H9 (cell line): ENCODE measurements around the gene PKDCC. TPM values are rescaled to one million over a fixed set of nuclear protein-coding genes. Genes with fewer than 3 reads are reported as not detected.

ENCODE experiments used
- DNase-seq: peaks from one replicate; pipeline ENCODE4 v3.0.0-alpha.2; 2017
- H2AFZ ChIP-seq: one replicate; pipeline ENCODE4 v1.6.1; 2013; ENCODE audit warnings: mild to moderate bottlenecking, low read length, control low read depth, moderate library complexity
- H2AK5ac ChIP-seq: 2 replicates; pipeline ENCODE4 v1.6.1; 2013; ENCODE audit warnings: low read length, control low read depth, mixed read lengths; ENCODE audit not compliant: insufficient read length
- H2BK120ac ChIP-seq: one replicate; pipeline ENCODE4 v1.6.1; 2013; ENCODE audit warnings: low read depth, mild to moderate bottlenecking, low read length, control low read depth, inconsistent platforms; ENCODE audit not compliant: poor library complexity, severe bottlenecking
- H2BK12ac ChIP-seq: 2 replicates; pipeline ENCODE4 v1.6.1; 2013; ENCODE audit warnings: low read length, control low read depth, mixed read lengths, low read depth; ENCODE audit not compliant: insufficient read length
- H2BK15ac ChIP-seq: 2 replicates; pipeline ENCODE4 v1.6.1; 2013; ENCODE audit warnings: low read depth, low read length, control low read depth
- H2BK20ac ChIP-seq: one replicate; pipeline ENCODE4 v1.6.1; 2013; ENCODE audit warnings: low read depth, mild to moderate bottlenecking, low read length, control low read depth, inconsistent platforms; ENCODE audit not compliant: poor library complexity, severe bottlenecking
- H2BK5ac ChIP-seq: 2 replicates; pipeline ENCODE4 v1.6.1; 2013; ENCODE audit warnings: low read length, control low read depth, mixed read lengths; ENCODE audit not compliant: insufficient read length
- H3K14ac ChIP-seq: 2 replicates; pipeline ENCODE4 v1.6.1; 2013; ENCODE audit warnings: low read length, control low read depth; ENCODE audit not compliant: insufficient read depth
- H3K18ac ChIP-seq: 2 replicates; pipeline ENCODE4 v1.6.1; 2013; ENCODE audit warnings: low read depth, mild to moderate bottlenecking, mixed read lengths, low read length, control low read depth; ENCODE audit not compliant: insufficient read length
- H3K23ac ChIP-seq: 2 replicates; pipeline ENCODE4 v1.6.1; 2013; ENCODE audit warnings: low read length, control low read depth, mixed read lengths, low read depth; ENCODE audit not compliant: insufficient read length
- H3K23me2 ChIP-seq: 2 replicates; pipeline ENCODE4 v1.6.1; 2013; ENCODE audit warnings: low read depth, mild to moderate bottlenecking, mixed read lengths, low read length, control low read depth; ENCODE audit not compliant: insufficient read length, poor library complexity, severe bottlenecking
- H3K27ac ChIP-seq: 2 replicates; pipeline ENCODE4 v1.5.1; 2013; ENCODE audit warnings: low read length, control low read depth, mixed read lengths, low read depth; ENCODE audit not compliant: insufficient read length
- H3K27me3 ChIP-seq: 2 replicates; pipeline ENCODE4 v1.6.1; 2013; ENCODE audit warnings: low read length, control low read depth, inconsistent platforms; ENCODE audit not compliant: insufficient read depth
- H3K4ac ChIP-seq: 2 replicates; pipeline ENCODE4 v1.6.1; 2013; ENCODE audit warnings: low read depth, mild to moderate bottlenecking, control low read depth, inconsistent platforms, low read length, moderate library complexity
- H3K4me1 ChIP-seq: 2 replicates; pipeline ENCODE4 v1.6.1; 2013; ENCODE audit warnings: low read length, control low read depth, inconsistent platforms; ENCODE audit not compliant: insufficient read depth
- H3K4me2 ChIP-seq: 2 replicates; pipeline ENCODE4 v1.6.1; 2013; ENCODE audit warnings: low read length, control low read depth, mixed read lengths; ENCODE audit not compliant: insufficient read length, insufficient read depth
- H3K56ac ChIP-seq: 2 replicates; pipeline ENCODE4 v1.6.1; 2013; ENCODE audit warnings: low read depth, mild to moderate bottlenecking, mixed read lengths, low read length, control low read depth; ENCODE audit not compliant: insufficient read length
- H3K79me1 ChIP-seq: 2 replicates; pipeline ENCODE4 v1.6.1; 2013; ENCODE audit warnings: low read depth, mild to moderate bottlenecking, moderate library complexity, low read length, control low read depth, inconsistent platforms; ENCODE audit not compliant: insufficient read depth, poor library complexity, severe bottlenecking
- H3K79me2 ChIP-seq: 2 replicates; pipeline ENCODE4 v1.6.1; 2013; ENCODE audit warnings: low read length, control low read depth, inconsistent platforms; ENCODE audit not compliant: insufficient read depth
- H3K9ac ChIP-seq: 2 replicates; pipeline ENCODE4 v1.6.1; 2013; ENCODE audit warnings: low read length, control low read depth, mixed read lengths; ENCODE audit not compliant: insufficient read length; ENCODE audit errors: extremely low read depth
- H3K9me3 ChIP-seq: one replicate; pipeline ENCODE4 v1.6.1; 2013; ENCODE audit warnings: low read depth, low read length, inconsistent platforms; ENCODE audit not compliant: control insufficient read depth
- H3T11ph ChIP-seq: one replicate; pipeline ENCODE4 v1.6.1; 2013; ENCODE audit warnings: mild to moderate bottlenecking, low read length, control low read depth, inconsistent platforms
- H4K20me1 ChIP-seq: one replicate; pipeline ENCODE4 v1.6.1; 2013; ENCODE audit not compliant: control insufficient read depth, insufficient read length, insufficient read depth
- H4K5ac ChIP-seq: 2 replicates; pipeline ENCODE4 v1.6.1; 2013; ENCODE audit warnings: low read depth, mild to moderate bottlenecking, mixed read lengths, low read length, control low read depth; ENCODE audit not compliant: insufficient read length
- H4K8ac ChIP-seq: replicated peaks from 2 replicates; pipeline ENCODE4 v1.6.1; 2013; ENCODE audit warnings: low read length, control low read depth, mixed read lengths, low read depth; ENCODE audit not compliant: insufficient read length
- H4K91ac ChIP-seq: 2 replicates; pipeline ENCODE4 v1.6.1; 2013; ENCODE audit warnings: low read depth, mild to moderate bottlenecking, moderate library complexity, mixed read lengths, low read length, control low read depth; ENCODE audit not compliant: insufficient read length
- H3K27ac Mint-ChIP-seq, 3 experiments: 2 replicates in 2 of 3; 3 replicates in 1 of 3; pipeline ENCODE4 v1.8.0; 2020 to 2021; ENCODE audit warnings: mixed read lengths in 3 of 3, mild to moderate bottlenecking in 1 of 3, moderate library complexity in 1 of 3
- H3K27me3 Mint-ChIP-seq: 2 replicates; pipeline ENCODE4 v1.8.0; 2021; ENCODE audit warnings: low read depth, mild to moderate bottlenecking, moderate library complexity, mixed read lengths
- H3K36me3 Mint-ChIP-seq, 3 experiments: 2 replicates in 2 of 3; 3 replicates in 1 of 3; pipeline ENCODE4 v1.8.0; 2020 to 2021; ENCODE audit warnings: low read depth in 3 of 3, mixed read lengths in 3 of 3; ENCODE audit not compliant: insufficient read depth in 1 of 3
- H3K4me1 Mint-ChIP-seq, 2 experiments: 2 replicates each; pipeline ENCODE4 v1.8.0; 2020; ENCODE audit warnings: mixed read lengths in 2 of 2
- H3K4me3 Mint-ChIP-seq, 2 experiments: 2 replicates in 1 of 2; 3 replicates in 1 of 2; pipeline ENCODE4 v1.8.0; 2020 to 2021; ENCODE audit warnings: mild to moderate bottlenecking in 2 of 2, mixed read lengths in 2 of 2, moderate library complexity in 1 of 2
- H3K9me3 Mint-ChIP-seq, 2 experiments: 2 replicates in 1 of 2; 3 replicates in 1 of 2; pipeline ENCODE4 v1.8.0; 2020; ENCODE audit warnings: mild to moderate bottlenecking in 2 of 2, mixed read lengths in 2 of 2, moderate library complexity in 1 of 2
- CTCF ChIP-seq: fragments of 200-600 bp; sonication (generic); conservative IDR thresholded peaks from 3 replicates; pipeline ENCODE4 v1.8.0; 2021; ENCODE audit warnings: antibody characterized with exemption, mild to moderate bottlenecking
- WGBS: extraction: QIAGEN DNeasy Blood & Tissue Kit; methylation state at CpG from one replicate; pipeline ENCODE4 v1.1.7; 2013; ENCODE audit warnings: missing lambda C conversion rate, low lambda C conversion rate, mixed read lengths; ENCODE audit not compliant: insufficient read length; ENCODE audit errors: extremely low coverage; 5-methylcytosine and 5-hydroxymethylcytosine counted together
- total RNA-seq: library from RNA; stranded (reverse); gene quantifications from 2 replicates; pipeline ENCODE4 v1.2.1, GENCODE V29; 2021

The PKDCC gene
- total RNA-seq, 1 experiment from 2014 or later: 134 TPM

GRCh38 chr2:42013409-42013808 lies 34.4 kb upstream of the PKDCC start:
- Histone ChIP-seq H3K18ac (no peak overlapping the region), H3K4ac (no peak overlapping the region), H3T11ph (no peak overlapping the region), H3K79me2 (no peaks in the 10 kb centered on the region), H3K79me1 (no peaks in the 10 kb centered on the region), H3K4me2 (no peak overlapping the region), H2BK120ac (no peak overlapping the region), H3K23me2 (no peaks in the 10 kb centered on the region), H4K20me1 (no peaks in the 10 kb centered on the region), H3K56ac (no peak overlapping the region), H2AK5ac (no peak overlapping the region), H4K5ac (no peak overlapping the region), H2BK5ac (no peak overlapping the region), H2AFZ (no peak overlapping the region), H3K27me3 (no peaks in the 10 kb centered on the region), H4K8ac (no peak overlapping the region), H3K27ac (no peak overlapping the region), H3K14ac (no peak overlapping the region), H2BK20ac (no peak overlapping the region), H2BK15ac (no peak overlapping the region), H4K91ac (no peak overlapping the region), H3K23ac (no peak overlapping the region), H3K9ac (no peak overlapping the region), H3K4me1 (no peaks in the 10 kb centered on the region), H3K9me3 (no peaks in the 10 kb centered on the region), H2BK12ac (no peak overlapping the region)
- peaks cover 0 to 5% of the 10 kb centered on the region in 2 experiments; a peak in 2 of 4 replicates for H3K4me1 Mint-ChIP-seq
- H3K36me3 Mint-ChIP-seq: peaks cover 7 to 19% (median 10%) of the 10 kb centered on the region in 3 experiments; a peak in 6 of 7 replicates
- no peak for TF ChIP-seq CTCF
- H3K4me3 Mint-ChIP-seq: no peak overlapping the region
- no peaks in the 10 kb centered on the region; the same call in 1 of the 2 replicates for H3K27me3 Mint-ChIP-seq
- no peak overlapping the region; a peak in 1 of 7 replicates for H3K27ac Mint-ChIP-seq
- peaks cover 20 to 21% of the 10 kb centered on the region in 2 experiments; a peak in 4 of 5 replicates for H3K9me3 Mint-ChIP-seq
- no CpG with 5 or more reads among the region's 2 CpGs for WGBS
- no peak for DNase-seq
